Activated CD8-positive, alpha-beta memory T cell treated with anti-CD3 and anti-CD28 coated beads, Interleukin-2, amount 50 U/mL, for 48 hours (primary cell): Measurements from ENCODE around the gene SDK2.
A peak's percentile ranks its signal among the peaks of the same experiment; 100 is the strongest.
"Not testable (repeated sequence)": the region's sequence is repeated elsewhere in the genome, so short reads cannot be mapped to it uniquely, and the experiment has no call there.

Experiments used
- DNase-seq: peaks from one replicate; pipeline ENCODE4 v3.0.0-alpha.2; 2020

Gene SDK2

GRCh38 chr17:73335591-73336407 lies 308.4 kb downstream of the SDK2 start:
- DNase-seq, result no peak

- DNase-seq, result no peak
These were observed 309.3 kb downstream of the SDK2 start for GRCh38 chr17:73334771-73335513.

- not testable (repeated sequence) for DNase-seq
These were observed 310.8 kb downstream of the SDK2 start for GRCh38 chr17:73333445-73333844.

- no peak for DNase-seq
These were observed 313.2 kb downstream of the SDK2 start for GRCh38 chr17:73331060-73331459.

- DNase-seq, result no peak
These were observed 316.6 kb downstream of the SDK2 start for GRCh38 chr17:73327676-73328075.

- DNase-seq, result no peak
These were observed 318.8 kb downstream of the SDK2 start for GRCh38 chr17:73325527-73325842.

- DNase-seq, result no peak
These were observed 319.3 kb downstream of the SDK2 start for GRCh38 chr17:73324711-73325526.

- no peak for DNase-seq
These were observed 320.1 kb downstream of the SDK2 start for GRCh38 chr17:73324160-73324475.

- DNase-seq, result no peak
These were observed 320.7 kb downstream of the SDK2 start for GRCh38 chr17:73323409-73324159.

GRCh38 chr17:73320601-73321264 lies 323.5 kb downstream of the SDK2 start:
- no peak for DNase-seq

- DNase-seq, result no peak
These were observed 324.5 kb downstream of the SDK2 start for GRCh38 chr17:73319766-73320165.

GRCh38 chr17:73318836-73319235 lies 325.4 kb downstream of the SDK2 start:
- no peak for DNase-seq

GRCh38 chr17:73318427-73318813 lies 325.8 kb downstream of the SDK2 start:
- no peak for DNase-seq

- DNase-seq, result no peak
These were observed 326.5 kb downstream of the SDK2 start for GRCh38 chr17:73317513-73318426.

GRCh38 chr17:73316919-73317505 lies 327.2 kb downstream of the SDK2 start:
- DNase-seq, result no peak

GRCh38 chr17:73315471-73315870 lies 328.8 kb downstream of the SDK2 start:
- no peak for DNase-seq

- no peak for DNase-seq
These were observed 330.6 kb downstream of the SDK2 start for GRCh38 chr17:73313526-73314127.

- not testable (repeated sequence) for DNase-seq
These were observed 331.4 kb downstream of the SDK2 start for GRCh38 chr17:73312887-73313286.

GRCh38 chr17:73311781-73312641 lies 332.2 kb downstream of the SDK2 start, which contains the start of gene CDC42EP4:
TSS of gene CDC42EP4 (minus strand) at chr17:73312001. CDS start at chr17:73286500, 25,501 bp downstream.
- peak; percentile 92 for DNase-seq
